ENCODE results near the gene PTGS1. TPM values are rescaled to one million over a fixed set of nuclear protein-coding genes. Genes with fewer than 3 reads are reported as not detected.
A peak's percentile ranks its signal among the peaks of the same experiment; 100 is the strongest.

Gene PTGS1
- total RNA-seq, 1 experiment from 2014 or later, result 61.2 TPM

- in situ Hi-C loops (cut with HindIII; ENCODE audit: low pct_unique_long_range_greater_than_20kb, low sequenced_read_pairs), result no loop called here
- DNase-seq (ENCODE audit: low read depth, low spot score), result no peak
Observed at GRCh38 chr9:122346478-122347347, 24.1 kb upstream of the PTGS1 start.

More at GRCh38 chr9:122346478-122347347, 24.1 kb upstream of the PTGS1 start:
- peaks cover 4% of the 10 kb centered on the region; the same call in 1 of the 2 replicates for H3K4me1 ChIP-seq (ENCODE audit: control insufficient read depth, insufficient read depth, low read length)
- H3K4me3 ChIP-seq (ENCODE audit: low read depth in 2 of 2, low read length in 2 of 2), result peak overlapping the region; percentile 45 to 53
- POLR2A ChIA-PET, result no interaction called here
- no TSS peak for BruUV-seq (replicated peaks)
- H3K27ac ChIP-seq (ENCODE audit: low read length), result no peak overlapping the region
- H3K9me3 ChIP-seq (ENCODE audit: control insufficient read depth, insufficient read depth, low read depth, low read length), result no peaks in the 10 kb centered on the region
- no peak for TF ChIP-seq CTCF (IDR thresholded peaks at IDR 0.05)
- TF ChIP-seq SIN3A (IDR thresholded peaks at IDR 0.05; ENCODE audit: borderline replicate concordance, insufficient read depth, low read depth, low read length), result no peak
- TF ChIP-seq REST (IDR thresholded peaks at IDR 0.05; ENCODE audit: insufficient read depth in 1 of 2, low read depth in 2 of 2, low read length in 1 of 2), result no peak
- no peak for TF ChIP-seq TCF7L2 (IDR thresholded peaks at IDR 0.05; ENCODE audit: low read depth, low read length)
- no peak for TF ChIP-seq POLR2AphosphoS5 (IDR thresholded peaks at IDR 0.05; ENCODE audit: low read depth, low read length)
- CTCF ChIA-PET, result interaction anchor here (0.7 to 1.0 kb wide), 3 partner anchors 41 to 222 kb away, joined by 3 read pairs; no protein-coding TSS in a partner anchor
- H3K36me3 ChIP-seq (ENCODE audit: control insufficient read depth, insufficient read depth, low read length), result no peaks in the 10 kb centered on the region
- ATAC-seq, result peak; percentile 66
- no peaks in the 10 kb centered on the region for H3K27me3 ChIP-seq (ENCODE audit: control insufficient read depth, insufficient read depth, low read length)
- intact Hi-C loops (cut with micrococcal nuclease; ENCODE audit: unreplicated experiment), result no loop called here
